ENCODE measurements around the gene GPC5.

Gene GPC5

GRCh38 chr13:92649140-92649813, 1250.9 kb downstream of the GPC5 start:
- H3K9me3 ChIP-seq (ENCODE audit: insufficient read depth, low read length): no peaks in the 10 kb centered on the region
- TF ChIP-seq CTCF (IDR thresholded peaks at IDR 0.05; ENCODE audit: insufficient read depth, low read length, poor library complexity, severe bottlenecking): no peak
- TF ChIP-seq EZH2phosphoT487 (conservative IDR thresholded peaks at IDR 0.05; ENCODE audit: low read length): no peak
- H3K27ac ChIP-seq (ENCODE audit: low read depth, low read length): no peak overlapping the region

GRCh38 chr13:92656103-92656502, 1257.7 kb downstream of the GPC5 start:
- Histone ChIP-seq H3K27ac (ENCODE audit: low read depth, low read length) (no peak overlapping the region), H3K79me2 (ENCODE audit: insufficient read depth, low read length) (no peaks in the 10 kb centered on the region), H3K9me2 (replicated peaks; ENCODE audit: insufficient read depth, low read length) (no peaks in the 10 kb centered on the region), H3K27me3 (ENCODE audit: low read length) (no peaks in the 10 kb centered on the region), H3K9ac (ENCODE audit: low read length) (no peak overlapping the region), H3K36me3 (ENCODE audit: low read length) (no peaks in the 10 kb centered on the region), H3K4me2 (ENCODE audit: low read depth, low read length, poor library complexity, severe bottlenecking) (no peak overlapping the region), H4K20me1 (ENCODE audit: low read depth, low read length) (no peaks in the 10 kb centered on the region), H3F3A (ENCODE audit: insufficient read depth) (no peaks in the 10 kb centered on the region), H2AFZ (ENCODE audit: low read depth, low read length, severe bottlenecking) (no peak overlapping the region), H3K9me3 (ENCODE audit: insufficient read depth, low read length) (no peaks in the 10 kb centered on the region), H3K4me3 (ENCODE audit: insufficient read depth, low read length, poor library complexity, severe bottlenecking) (no peak overlapping the region)
- TF ChIP-seq EZH2phosphoT487 (conservative IDR thresholded peaks at IDR 0.05; ENCODE audit: low read length) (no peak), CTCF (IDR thresholded peaks at IDR 0.05; ENCODE audit: insufficient read depth, low read length, poor library complexity, severe bottlenecking) (no peak)

More at GRCh38 chr13:92649140-92649813, 1250.9 kb downstream of the GPC5 start:
- Histone ChIP-seq H3K4me2 (ENCODE audit: low read depth, low read length, poor library complexity, severe bottlenecking) (no peak overlapping the region), H4K20me1 (ENCODE audit: low read depth, low read length) (no peaks in the 10 kb centered on the region), H3K9me2 (replicated peaks; ENCODE audit: insufficient read depth, low read length) (no peaks in the 10 kb centered on the region), H3K79me2 (ENCODE audit: insufficient read depth, low read length) (no peaks in the 10 kb centered on the region), H2AFZ (ENCODE audit: low read depth, low read length, severe bottlenecking) (no peak overlapping the region), H3K27me3 (ENCODE audit: low read length) (no peaks in the 10 kb centered on the region), H3F3A (ENCODE audit: insufficient read depth) (no peaks in the 10 kb centered on the region), H3K9ac (ENCODE audit: low read length) (no peak overlapping the region), H3K36me3 (ENCODE audit: low read length) (no peaks in the 10 kb centered on the region), H3K4me3 (ENCODE audit: insufficient read depth, low read length, poor library complexity, severe bottlenecking) (no peak overlapping the region)

- Histone ChIP-seq H3K9ac (ENCODE audit: low read length) (no peak overlapping the region), H3K4me2 (ENCODE audit: low read depth, low read length, poor library complexity, severe bottlenecking) (no peak overlapping the region), H3K4me3 (ENCODE audit: insufficient read depth, low read length, poor library complexity, severe bottlenecking) (no peak overlapping the region), H3K9me3 (ENCODE audit: insufficient read depth, low read length) (no peaks in the 10 kb centered on the region), H3K9me2 (replicated peaks; ENCODE audit: insufficient read depth, low read length) (no peaks in the 10 kb centered on the region), H3K27me3 (ENCODE audit: low read length) (no peaks in the 10 kb centered on the region), H3F3A (ENCODE audit: insufficient read depth) (no peaks in the 10 kb centered on the region), H3K36me3 (ENCODE audit: low read length) (no peaks in the 10 kb centered on the region), H2AFZ (ENCODE audit: low read depth, low read length, severe bottlenecking) (no peak overlapping the region), H4K20me1 (ENCODE audit: low read depth, low read length) (no peaks in the 10 kb centered on the region), H3K27ac (ENCODE audit: low read depth, low read length) (no peak overlapping the region), H3K79me2 (ENCODE audit: insufficient read depth, low read length) (no peaks in the 10 kb centered on the region)
- TF ChIP-seq EZH2phosphoT487 (conservative IDR thresholded peaks at IDR 0.05; ENCODE audit: low read length) (no peak), CTCF (IDR thresholded peaks at IDR 0.05; ENCODE audit: insufficient read depth, low read length, poor library complexity, severe bottlenecking) (no peak)
These were observed 1258.2 kb downstream of the GPC5 start for GRCh38 chr13:92656648-92657047.

Data from SU-DHL-6 (cell line).